ENCODE data around the gene CRYL1.

The CRYL1 gene

DNA sequence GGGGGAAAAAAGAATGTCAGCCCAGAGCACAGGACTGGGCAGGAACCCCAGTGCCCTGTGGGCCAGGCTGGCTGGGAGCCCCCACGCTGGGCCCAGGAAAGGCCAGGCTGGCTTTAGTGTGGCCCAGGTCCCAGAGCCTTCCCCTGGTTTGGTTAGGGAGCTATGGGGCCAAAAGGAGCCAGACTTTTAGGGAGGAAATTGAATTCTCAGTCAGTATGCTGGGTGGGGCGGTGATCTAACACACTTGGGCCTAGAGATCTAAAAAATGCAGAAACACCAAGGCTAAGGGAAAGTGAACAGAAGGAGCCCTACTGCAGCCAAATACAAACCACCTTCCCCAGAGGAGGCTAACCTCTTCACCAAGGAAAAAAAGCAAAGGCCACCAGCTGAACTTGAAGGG is 137.5 kb downstream of the CRYL1 start:
- no peaks in the 10 kb centered on the region for H3K4me1 ChIP-seq
- peaks cover 7% of the 10 kb centered on the region for H3K9me3 ChIP-seq
- no peak overlapping the region for H3K4me3 ChIP-seq (ENCODE audit: low read depth, low read length)
- DNase-seq: no peak
- no peaks in the 10 kb centered on the region for H3K36me3 ChIP-seq
- H3K27me3 ChIP-seq: no peaks in the 10 kb centered on the region
- TF ChIP-seq, protein P1, sequence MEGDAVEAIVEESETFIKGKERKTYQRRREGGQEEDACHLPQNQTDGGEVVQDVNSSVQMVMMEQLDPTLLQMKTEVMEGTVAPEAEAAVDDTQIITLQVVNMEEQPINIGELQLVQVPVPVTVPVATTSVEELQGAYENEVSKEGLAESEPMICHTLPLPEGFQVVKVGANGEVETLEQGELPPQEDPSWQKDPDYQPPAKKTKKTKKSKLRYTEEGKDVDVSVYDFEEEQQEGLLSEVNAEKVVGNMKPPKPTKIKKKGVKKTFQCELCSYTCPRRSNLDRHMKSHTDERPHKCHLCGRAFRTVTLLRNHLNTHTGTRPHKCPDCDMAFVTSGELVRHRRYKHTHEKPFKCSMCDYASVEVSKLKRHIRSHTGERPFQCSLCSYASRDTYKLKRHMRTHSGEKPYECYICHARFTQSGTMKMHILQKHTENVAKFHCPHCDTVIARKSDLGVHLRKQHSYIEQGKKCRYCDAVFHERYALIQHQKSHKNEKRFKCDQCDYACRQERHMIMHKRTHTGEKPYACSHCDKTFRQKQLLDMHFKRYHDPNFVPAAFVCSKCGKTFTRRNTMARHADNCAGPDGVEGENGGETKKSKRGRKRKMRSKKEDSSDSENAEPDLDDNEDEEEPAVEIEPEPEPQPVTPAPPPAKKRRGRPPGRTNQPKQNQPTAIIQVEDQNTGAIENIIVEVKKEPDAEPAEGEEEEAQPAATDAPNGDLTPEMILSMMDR (IDR thresholded peaks at IDR 0.05; ENCODE audit: low read depth, low read length): no peak

DNA sequence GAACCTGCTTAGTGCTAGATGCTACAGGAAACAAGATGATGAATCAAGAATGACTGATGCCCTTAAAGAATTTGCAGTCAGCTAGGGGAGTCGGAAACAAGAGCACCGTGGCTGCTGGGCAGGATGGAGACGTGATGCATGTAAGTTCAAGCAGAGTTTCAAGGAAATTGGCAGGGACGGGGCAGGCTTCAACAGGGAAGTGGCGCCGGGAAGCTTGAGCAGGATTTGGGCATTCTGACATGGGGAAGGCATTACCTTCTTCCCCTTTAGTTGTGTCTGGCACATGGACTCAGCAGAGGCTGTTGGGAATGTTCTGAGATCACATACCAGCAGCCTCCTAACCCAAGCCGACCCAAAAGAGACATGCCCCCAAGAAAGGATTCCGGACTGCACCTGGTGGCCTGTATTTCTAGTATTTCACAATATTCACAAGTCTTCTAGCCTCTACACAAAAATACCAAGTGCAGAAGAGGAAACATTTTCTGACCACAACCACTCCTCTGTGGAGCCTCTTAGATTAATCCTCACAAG is 138.2 kb downstream of the CRYL1 start:
- no peak for DNase-seq
- Histone ChIP-seq H3K4me1 (no peaks in the 10 kb centered on the region), H3K9me3 (peaks cover under 1% of the 10 kb centered on the region; the same call in 1 of the 2 replicates), H3K4me3 (ENCODE audit: low read depth, low read length) (no peak overlapping the region), H3K36me3 (no peaks in the 10 kb centered on the region), H3K27me3 (no peaks in the 10 kb centered on the region)
- TF ChIP-seq, protein P1 (IDR thresholded peaks at IDR 0.05; ENCODE audit: low read depth, low read length): no peak

DNA sequence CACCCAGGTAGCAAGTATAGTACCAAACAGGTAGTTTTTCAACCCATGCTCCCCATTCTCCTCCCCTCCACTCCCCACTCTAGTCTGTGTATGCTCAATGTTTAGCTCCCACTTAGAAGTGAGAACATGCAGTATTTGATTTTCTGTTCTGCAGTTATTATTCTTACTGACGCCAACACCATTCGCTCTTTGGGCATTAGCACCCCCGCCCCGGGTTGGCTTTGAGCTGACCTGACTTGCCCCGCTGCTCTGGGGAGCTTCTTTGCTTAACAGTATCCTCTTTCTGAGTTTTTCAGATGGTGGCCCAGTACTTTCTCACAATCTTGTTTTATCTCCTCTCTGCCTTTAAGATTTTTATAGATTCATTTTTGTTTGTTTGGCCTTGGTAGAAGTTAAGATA is 138.7 kb downstream of the CRYL1 start:
- Histone ChIP-seq H3K36me3 (no peaks in the 10 kb centered on the region), H3K4me3 (ENCODE audit: low read depth, low read length) (no peak overlapping the region), H3K9me3 (no peaks in the 10 kb centered on the region), H3K4me1 (no peaks in the 10 kb centered on the region), H3K27me3 (no peaks in the 10 kb centered on the region)
- TF ChIP-seq, protein P1 (IDR thresholded peaks at IDR 0.05; ENCODE audit: low read depth, low read length): no peak
- DNase-seq: no peak

DNA sequence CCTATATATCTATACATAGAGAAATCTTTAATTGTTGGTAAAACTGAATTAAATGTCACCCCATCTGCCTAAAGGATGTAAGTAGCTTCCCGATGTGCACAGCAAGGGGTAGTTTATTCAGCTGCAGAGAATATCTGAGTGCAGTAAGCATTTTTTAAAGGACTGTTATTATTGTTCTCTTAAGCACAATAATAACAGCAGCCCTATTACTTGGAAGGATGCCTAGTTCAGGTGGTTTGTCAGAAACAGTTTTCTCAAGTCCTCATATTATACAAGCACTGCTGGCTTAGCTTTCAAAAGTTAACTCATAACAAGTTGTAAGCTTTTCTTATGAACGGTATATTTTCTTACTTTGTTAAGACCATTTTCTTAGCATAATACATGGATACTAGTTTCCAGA is 142.6 kb downstream of the CRYL1 start:
- Histone ChIP-seq H3K27me3 (peaks cover 5% of the 10 kb centered on the region; the same call in 1 of the 2 replicates), H3K4me1 (no peaks in the 10 kb centered on the region), H3K36me3 (no peaks in the 10 kb centered on the region), H3K4me3 (ENCODE audit: low read depth, low read length) (no peak overlapping the region), H3K9me3 (no peaks in the 10 kb centered on the region)
- DNase-seq: no peak
- TF ChIP-seq, protein P1 (IDR thresholded peaks at IDR 0.05; ENCODE audit: low read depth, low read length): no peak

DNA sequence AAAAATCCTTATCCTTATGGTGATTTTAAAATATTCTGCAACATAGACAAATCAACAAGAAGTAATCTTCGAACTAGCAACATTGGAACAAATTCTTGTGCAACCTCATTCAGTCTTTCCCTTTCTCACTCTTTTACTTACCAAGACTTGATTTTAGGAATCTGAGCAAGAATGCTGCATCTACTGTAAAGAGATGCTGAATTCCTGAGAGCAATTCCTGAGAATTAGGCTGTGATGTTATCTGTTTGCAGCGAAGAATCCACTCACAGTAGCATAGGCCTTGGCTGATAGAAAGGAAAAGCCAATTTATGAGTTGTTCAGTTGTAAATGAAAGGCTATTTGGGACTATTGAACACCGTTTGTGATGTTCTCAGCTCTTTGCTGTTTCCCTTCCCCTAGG is 144.3 kb downstream of the CRYL1 start:
- Histone ChIP-seq H3K36me3 (no peaks in the 10 kb centered on the region), H3K4me3 (ENCODE audit: low read depth, low read length) (no peak overlapping the region)

DNA sequence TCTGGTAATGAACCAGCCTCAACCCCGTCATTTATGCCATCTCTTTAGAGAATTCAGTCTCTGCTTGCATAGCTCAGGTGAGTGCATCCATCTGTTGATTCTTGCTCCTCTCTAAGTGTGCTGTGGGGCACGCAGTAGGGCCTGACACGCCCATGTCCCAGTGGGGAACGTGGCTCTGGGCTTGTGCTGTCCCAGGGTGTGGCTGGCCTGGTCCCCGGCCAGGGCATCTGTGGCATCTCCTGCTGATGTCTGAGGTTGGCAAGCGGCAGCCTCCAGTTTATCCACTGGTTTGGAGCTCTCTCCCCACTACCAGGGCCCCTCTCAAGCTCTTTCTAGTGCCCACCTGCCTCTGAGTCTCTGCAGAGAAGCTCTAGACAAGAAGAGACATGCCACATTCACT is 146.9 kb downstream of the CRYL1 start:
- Histone ChIP-seq H3K9me3 (no peaks in the 10 kb centered on the region), H3K27me3 (peaks cover 12% of the 10 kb centered on the region), H3K4me1 (no peaks in the 10 kb centered on the region), H3K36me3 (no peaks in the 10 kb centered on the region), H3K4me3 (ENCODE audit: low read depth, low read length) (no peak overlapping the region)
- DNase-seq: no peak
- TF ChIP-seq, protein P1 (IDR thresholded peaks at IDR 0.05; ENCODE audit: low read depth, low read length): no peak

More for the DNA sequence above, 144.3 kb downstream of the CRYL1 start:
- DNase-seq: no peak
- H3K27me3 ChIP-seq: peaks cover 5% of the 10 kb centered on the region; the same call in 1 of the 2 replicates
- H3K9me3 ChIP-seq: no peaks in the 10 kb centered on the region
- TF ChIP-seq, protein P1 (IDR thresholded peaks at IDR 0.05; ENCODE audit: low read depth, low read length): no peak
- no peaks in the 10 kb centered on the region for H3K4me1 ChIP-seq
